Large intestine (tissue), 3 donors: Measurements from ENCODE around the gene ARF6. TPM values are rescaled to one million over a fixed set of nuclear protein-coding genes. Genes with fewer than 3 reads are reported as not detected.
"Not testable (repeated sequence)": the region's sequence is repeated elsewhere in the genome, so short reads cannot be mapped to it uniquely, and the experiment has no call there.

Source experiments
- DNase-seq, 2 donors: peaks; one replicate each; pipeline versions ENCODE4 v3.0.0 to v3.0.0-alpha.2; 2013
- H3K27ac ChIP-seq: one replicate; pipeline ENCODE4 v1.5.1; 2013; ENCODE audit warnings: low read length
- H3K27me3 ChIP-seq: 2 replicates; pipeline ENCODE4 v1.6.1; 2013; ENCODE audit warnings: low read length; ENCODE audit not compliant: control insufficient read depth, insufficient read depth
- H3K36me3 ChIP-seq: 2 replicates; pipeline ENCODE4 v1.6.1; 2013; ENCODE audit warnings: low read length; ENCODE audit not compliant: control insufficient read depth, insufficient read depth
- H3K4me1 ChIP-seq: one replicate; pipeline ENCODE4 v1.6.1; 2013; ENCODE audit warnings: low read length; ENCODE audit not compliant: control insufficient read depth, insufficient read depth
- H3K4me3 ChIP-seq: one replicate; pipeline ENCODE4 v1.5.1; 2013; ENCODE audit warnings: low read length
- H3K9me3 ChIP-seq: one replicate; pipeline ENCODE4 v1.6.1; 2013; ENCODE audit warnings: mild to moderate bottlenecking, low read depth, low read length, moderate library complexity; ENCODE audit not compliant: control insufficient read depth
- WGBS: methylation state at CpG from one replicate; pipeline ENCODE4 v1.1.5; 2013; ENCODE audit warnings: low lambda C conversion rate; ENCODE audit not compliant: insufficient coverage; 5-methylcytosine and 5-hydroxymethylcytosine counted together
- polyA plus RNA-seq: library from polyadenylated mRNA; unstranded; fragments of 120-200 nt; gene quantifications from one replicate; pipeline ENCODE4 v1.2.1, GENCODE V29; 2013

Gene ARF6
- polyA plus RNA-seq, 1 donor = 77.2 TPM

- not testable (repeated sequence) for H3K27me3 ChIP-seq, DNase-seq, H3K9me3 ChIP-seq, H3K27ac ChIP-seq, H3K4me1 ChIP-seq, H3K4me3 ChIP-seq, H3K36me3 ChIP-seq
- 90% methylated on average over 2 of the region's 5 CpGs for WGBS
These were observed 44.0 kb downstream of the ARF6 start for GRCh38 chr14:49936882-49937281.

GRCh38 chr14:49939215-49939614 is 46.3 kb downstream of the ARF6 start:
- H3K27me3 ChIP-seq, H3K4me3 ChIP-seq, H3K4me1 ChIP-seq, H3K36me3 ChIP-seq, H3K9me3 ChIP-seq, H3K27ac ChIP-seq, DNase-seq: not testable (repeated sequence)
- no CpG with 5 or more reads among the region's 2 CpGs for WGBS

GRCh38 chr14:49939884-49940510 is 47.1 kb downstream of the ARF6 start:
- H3K27me3 ChIP-seq = no peaks in the 10 kb centered on the region
- H3K9me3 ChIP-seq = peaks cover 3% of the 10 kb centered on the region
- 83% methylated on average over 1 of the region's 6 CpGs for WGBS
- H3K4me1 ChIP-seq = peaks cover 15% of the 10 kb centered on the region
- no peak for DNase-seq
- H3K27ac ChIP-seq = no peak overlapping the region
- H3K36me3 ChIP-seq = no peaks in the 10 kb centered on the region
- no peak overlapping the region for H3K4me3 ChIP-seq

- Histone ChIP-seq H3K9me3 (peaks cover 3% of the 10 kb centered on the region), H3K4me3 (no peak overlapping the region), H3K27me3 (no peaks in the 10 kb centered on the region), H3K27ac (no peak overlapping the region), H3K4me1 (peaks cover 22% of the 10 kb centered on the region), H3K36me3 (no peaks in the 10 kb centered on the region)
- no CpG with 5 or more reads among the region's 1 CpG for WGBS
- DNase-seq = no peak
These were observed 48.0 kb downstream of the ARF6 start for GRCh38 chr14:49940808-49941421.

GRCh38 chr14:49942090-49942489 is 49.2 kb downstream of the ARF6 start:
- Histone ChIP-seq H3K36me3 (no peaks in the 10 kb centered on the region), H3K27ac (no peak overlapping the region), H3K4me3 (no peak overlapping the region), H3K9me3 (peaks cover 3% of the 10 kb centered on the region), H3K27me3 (no peaks in the 10 kb centered on the region), H3K4me1 (peaks cover 31% of the 10 kb centered on the region)
- no CpG with 5 or more reads among the region's 2 CpGs for WGBS
- DNase-seq = no peak

GRCh38 chr14:49944501-49944900 is 51.6 kb downstream of the ARF6 start:
- no peak overlapping the region for H3K4me3 ChIP-seq
- no CpG with 5 or more reads among the region's 1 CpG for WGBS
- no peak for DNase-seq
- H3K4me1 ChIP-seq = peaks cover 32% of the 10 kb centered on the region
- H3K27ac ChIP-seq = no peak overlapping the region
- H3K36me3 ChIP-seq = no peaks in the 10 kb centered on the region
- H3K9me3 ChIP-seq = peaks cover 3% of the 10 kb centered on the region
- no peaks in the 10 kb centered on the region for H3K27me3 ChIP-seq

- DNase-seq = peak in 1 of 2 donors; percentile 57
- peaks cover 38% of the 10 kb centered on the region for H3K4me1 ChIP-seq
- H3K36me3 ChIP-seq = no peaks in the 10 kb centered on the region
- H3K27ac ChIP-seq = peak overlapping the region; percentile 52
- no peaks in the 10 kb centered on the region for H3K27me3 ChIP-seq
- no peak overlapping the region for H3K4me3 ChIP-seq
- H3K9me3 ChIP-seq = peaks cover 3% of the 10 kb centered on the region
- no CpG with 5 or more reads among the region's 8 CpGs for WGBS
These were observed 52.8 kb downstream of the ARF6 start for GRCh38 chr14:49945448-49946319.

Other genes with a start within 250 kb of the ARF6 start
- gene POLE2, start 204.9 kb upstream of the ARF6 start, polyA plus RNA-seq = 11.3 TPM
- gene KLHDC1, start 200.0 kb upstream of the ARF6 start, polyA plus RNA-seq = 4.9 TPM
- gene KLHDC2, start 124.9 kb upstream of the ARF6 start, polyA plus RNA-seq = 113 TPM
- 49.6 TPM for gene NEMF, start 40.3 kb upstream of the ARF6 start, polyA plus RNA-seq
- gene VCPKMT, start 223.5 kb downstream of the ARF6 start, polyA plus RNA-seq = 13.1 TPM